Neuronal stem cell (in vitro differentiated cells): ENCODE results near the gene PDK3. TPM values are rescaled to one million over a fixed set of nuclear protein-coding genes. Genes with fewer than 3 reads are reported as not detected.

ENCODE experiments used
- DNase-seq: peaks from one replicate; pipeline ENCODE4 v3.0.0-alpha.2; 2013; ENCODE audit warnings: low spot score
- H2AFZ ChIP-seq: one replicate; pipeline ENCODE4 v1.6.1; 2013; ENCODE audit warnings: mild to moderate bottlenecking, low read length, inconsistent platforms
- H2AK5ac ChIP-seq: 2 replicates; pipeline ENCODE4 v1.6.1; 2013; ENCODE audit warnings: low read depth, mild to moderate bottlenecking, inconsistent platforms, low read length, moderate library complexity, mixed read lengths
- H2BK120ac ChIP-seq: 2 replicates; pipeline ENCODE4 v1.6.1; 2013; ENCODE audit warnings: low read depth, mild to moderate bottlenecking, inconsistent platforms, low read length, moderate library complexity, mixed read lengths
- H2BK12ac ChIP-seq: one replicate; pipeline ENCODE4 v1.6.1; 2013; ENCODE audit warnings: low read length, inconsistent platforms
- H2BK15ac ChIP-seq: 2 replicates; pipeline ENCODE4 v1.6.1; 2013; ENCODE audit warnings: mild to moderate bottlenecking, low read length, inconsistent platforms, mixed read lengths
- H2BK5ac ChIP-seq: one replicate; pipeline ENCODE4 v1.6.1; 2013; ENCODE audit warnings: inconsistent platforms, mild to moderate bottlenecking, low read length, moderate library complexity
- H3K14ac ChIP-seq: one replicate; pipeline ENCODE4 v1.6.1; 2013; ENCODE audit warnings: low read length, inconsistent platforms
- H3K18ac ChIP-seq: 2 replicates; pipeline ENCODE4 v1.6.1; 2013; ENCODE audit warnings: low read length, inconsistent platforms
- H3K23ac ChIP-seq: 2 replicates; pipeline ENCODE4 v1.6.1; 2013; ENCODE audit warnings: low read depth, mild to moderate bottlenecking, mixed read lengths, low read length, inconsistent platforms; ENCODE audit not compliant: poor library complexity
- H3K27ac ChIP-seq: replicated peaks from 3 replicates; pipeline ENCODE4 v1.5.1; 2013; ENCODE audit warnings: low read length, inconsistent platforms
- H3K27me3 ChIP-seq, 3 experiments: 2 replicates each; pipeline ENCODE4 v1.6.1; 2013; ENCODE audit warnings: low read length in 3 of 3, mild to moderate bottlenecking in 2 of 3, inconsistent platforms in 1 of 3, low read depth in 1 of 3, mixed read lengths in 1 of 3, moderate library complexity in 1 of 3; ENCODE audit not compliant: control insufficient read depth in 3 of 3, insufficient read depth in 3 of 3
- H3K36me3 ChIP-seq, 2 donors: replicated peaks in 1 of 2; 2 replicates each; pipeline ENCODE4 v1.6.1; 2013; ENCODE audit warnings: low read length in 2 of 2; ENCODE audit not compliant: control insufficient read depth in 2 of 2, insufficient read depth in 2 of 2
- H3K4ac ChIP-seq: 2 replicates; pipeline ENCODE4 v1.6.1; 2013; ENCODE audit warnings: inconsistent platforms, mild to moderate bottlenecking, low read length, moderate library complexity
- H3K4me1 ChIP-seq, 2 donors: 1 replicate in 1 of 2; 2 replicates in 1 of 2; pipeline ENCODE4 v1.6.1; 2013; ENCODE audit warnings: low read length in 2 of 2, low read depth in 1 of 2; ENCODE audit not compliant: control insufficient read depth in 2 of 2, insufficient read depth in 1 of 2
- H3K4me2 ChIP-seq: one replicate; pipeline ENCODE4 v1.6.1; 2013; ENCODE audit warnings: mild to moderate bottlenecking, low read length, inconsistent platforms; ENCODE audit not compliant: insufficient read depth, poor library complexity, severe bottlenecking
- H3K4me3 ChIP-seq, 2 donors: 2 replicates each; pipeline ENCODE4 v1.5.1; 2013; ENCODE audit warnings: low read length in 2 of 2, mild to moderate bottlenecking in 2 of 2, inconsistent platforms in 1 of 2, moderate library complexity in 1 of 2
- H3K79me1 ChIP-seq: one replicate; pipeline ENCODE4 v1.6.1; 2013; ENCODE audit warnings: low read depth, mild to moderate bottlenecking, inconsistent platforms, low read length, moderate library complexity
- H3K9ac ChIP-seq: one replicate; pipeline ENCODE4 v1.6.1; 2013; ENCODE audit warnings: mild to moderate bottlenecking, low read depth, low read length, inconsistent platforms; ENCODE audit not compliant: poor library complexity
- H3K9me3 ChIP-seq, 2 donors: replicated peaks in 1 of 2; 2 replicates each; pipeline versions ENCODE3 to v1.6.1; 2013; ENCODE audit warnings: low read length in 2 of 2, mild to moderate bottlenecking in 2 of 2, inconsistent platforms in 1 of 2, low read depth in 1 of 2, mixed read lengths in 1 of 2, moderate library complexity in 1 of 2; ENCODE audit not compliant: control insufficient read depth in 2 of 2, insufficient read depth in 1 of 2
- H4K8ac ChIP-seq: one replicate; pipeline ENCODE4 v1.6.1; 2013; ENCODE audit warnings: low read depth, mild to moderate bottlenecking, inconsistent platforms, low read length, moderate library complexity
- H4K91ac ChIP-seq: one replicate; pipeline ENCODE4 v1.6.1; 2013; ENCODE audit warnings: low read length, low read depth, mild to moderate bottlenecking, inconsistent platforms; ENCODE audit not compliant: poor library complexity
- WGBS, 2 donors: extraction: QIAGEN DNeasy Blood & Tissue Kit; methylation state at CpG; one replicate each; pipeline ENCODE4 v1.1.7; 2013; ENCODE audit warnings: missing lambda C conversion rate in 2 of 2, mixed read lengths in 1 of 2; ENCODE audit not compliant: insufficient read length in 2 of 2, insufficient replicate concordance in 1 of 2; ENCODE audit errors: extremely low coverage in 2 of 2; 5-methylcytosine and 5-hydroxymethylcytosine counted together
- small RNA-seq: library from polyadenylated mRNA; stranded (forward); fragments of <200 nt; extraction: miRNeasy Mini kit (QIAGEN cat#:217004); gene quantifications from one replicate; pipeline ENCODE3, GENCODE V24; 2013; ENCODE audit not compliant: insufficient read depth

Gene PDK3

GRCh38 chrX:24575496-24575895 is 110.4 kb downstream of the PDK3 start:
- Histone ChIP-seq H2AK5ac (no peak overlapping the region), H3K36me3 (no peaks in the 10 kb centered on the region), H3K4me3 (no peak overlapping the region), H3K9ac (no peak overlapping the region), H3K18ac (no peak overlapping the region), H2BK15ac (no peak overlapping the region), H3K14ac (no peak overlapping the region), H2BK12ac (no peak overlapping the region), H3K27me3 (no peaks in the 10 kb centered on the region), H3K79me1 (no peaks in the 10 kb centered on the region), H3K4me2 (no peak overlapping the region), H3K9me3 (no peaks in the 10 kb centered on the region), H4K8ac (no peak overlapping the region), H3K4ac (no peak overlapping the region), H2AFZ (no peak overlapping the region), H2BK120ac (no peak overlapping the region), H3K27ac (no peak overlapping the region), H3K23ac (no peak overlapping the region), H3K4me1 (no peaks in the 10 kb centered on the region), H2BK5ac (no peak overlapping the region), H4K91ac (no peak overlapping the region)
- no peak for DNase-seq
- no CpG with 5 or more reads among the region's 1 CpG for WGBS, 2 donors

- Histone ChIP-seq H2BK12ac (no peak overlapping the region), H3K27ac (no peak overlapping the region), H3K4me3 (no peak overlapping the region), H3K9me3 (no peaks in the 10 kb centered on the region), H2AK5ac (no peak overlapping the region), H2BK15ac (no peak overlapping the region), H3K23ac (no peak overlapping the region), H3K27me3 (no peaks in the 10 kb centered on the region), H3K18ac (no peak overlapping the region), H2BK120ac (no peak overlapping the region), H3K9ac (no peak overlapping the region), H3K4me1 (no peaks in the 10 kb centered on the region), H4K91ac (no peak overlapping the region), H4K8ac (no peak overlapping the region), H3K4ac (no peak overlapping the region), H3K14ac (no peak overlapping the region), H2AFZ (no peak overlapping the region), H3K4me2 (no peak overlapping the region), H3K36me3 (no peaks in the 10 kb centered on the region), H2BK5ac (no peak overlapping the region), H3K79me1 (no peaks in the 10 kb centered on the region)
- DNase-seq = no peak
- WGBS, 2 donors = no CpG with 5 or more reads among the region's 9 CpGs
Measured at GRCh38 chrX:24577091-24577490, 112.0 kb downstream of the PDK3 start.

Small RNAs within 50 kb of the gene (small RNA-seq; reads per million reads assigned to genes)
- gene SNRPEP9 = not detected
